ENCODE results near the gene RSAD2.

DNA sequence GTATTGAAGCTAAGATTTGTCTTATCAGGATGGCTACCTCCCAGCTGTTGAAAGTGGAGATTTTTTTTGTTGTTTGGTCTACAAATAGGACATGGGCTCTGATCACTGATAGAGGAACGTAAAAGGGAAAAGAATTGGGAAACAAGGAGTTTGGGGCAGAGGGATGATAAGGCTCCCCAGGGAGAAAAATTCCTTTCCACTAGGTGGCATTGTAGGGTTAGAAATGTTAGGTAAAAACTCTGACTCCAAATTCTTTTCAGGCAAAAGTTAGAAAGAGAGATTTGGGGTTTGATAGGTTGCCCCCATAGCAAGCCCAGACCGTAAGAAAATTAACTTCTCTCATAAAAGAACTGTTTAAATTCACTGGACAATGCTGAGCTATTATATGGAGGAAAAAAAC, 31.7 kb upstream of the RSAD2 start:
- TF ChIP-seq CTCF (IDR thresholded peaks at IDR 0.05; ENCODE audit: insufficient read depth, low read length, poor library complexity, severe bottlenecking), result no peak
- no peak for TF ChIP-seq EZH2phosphoT487 (conservative IDR thresholded peaks at IDR 0.05; ENCODE audit: low read length)
